Sigmoid colon (tissue), 3 donors: ENCODE results near the gene CNNM2.

ENCODE experiments used
- POLR2A ChIP-seq, 2 donors: fragments of 450-650 bp; IDR thresholded peaks; one replicate each; pipeline ENCODE4 v1.6.1; 2016; ENCODE audit warnings: antibody characterized with exemption in 2 of 2, mild to moderate bottlenecking in 2 of 2, moderate library complexity in 2 of 2
- TF ChIP-seq, protein P1 (sequence below), 4 experiments: fragments of 450-650 bp in 3 of 4; fragments of 200-600 bp in 1 of 4; IDR thresholded peaks; one replicate each; pipeline ENCODE4 v1.5.1; 2016 to 2019; ENCODE audit warnings: antibody characterized with exemption in 4 of 4, mild to moderate bottlenecking in 3 of 4, moderate library complexity in 2 of 4

- TF ChIP-seq POLR2A (IDR thresholded peaks at IDR 0.05), result no peak
- TF ChIP-seq, protein P1, sequence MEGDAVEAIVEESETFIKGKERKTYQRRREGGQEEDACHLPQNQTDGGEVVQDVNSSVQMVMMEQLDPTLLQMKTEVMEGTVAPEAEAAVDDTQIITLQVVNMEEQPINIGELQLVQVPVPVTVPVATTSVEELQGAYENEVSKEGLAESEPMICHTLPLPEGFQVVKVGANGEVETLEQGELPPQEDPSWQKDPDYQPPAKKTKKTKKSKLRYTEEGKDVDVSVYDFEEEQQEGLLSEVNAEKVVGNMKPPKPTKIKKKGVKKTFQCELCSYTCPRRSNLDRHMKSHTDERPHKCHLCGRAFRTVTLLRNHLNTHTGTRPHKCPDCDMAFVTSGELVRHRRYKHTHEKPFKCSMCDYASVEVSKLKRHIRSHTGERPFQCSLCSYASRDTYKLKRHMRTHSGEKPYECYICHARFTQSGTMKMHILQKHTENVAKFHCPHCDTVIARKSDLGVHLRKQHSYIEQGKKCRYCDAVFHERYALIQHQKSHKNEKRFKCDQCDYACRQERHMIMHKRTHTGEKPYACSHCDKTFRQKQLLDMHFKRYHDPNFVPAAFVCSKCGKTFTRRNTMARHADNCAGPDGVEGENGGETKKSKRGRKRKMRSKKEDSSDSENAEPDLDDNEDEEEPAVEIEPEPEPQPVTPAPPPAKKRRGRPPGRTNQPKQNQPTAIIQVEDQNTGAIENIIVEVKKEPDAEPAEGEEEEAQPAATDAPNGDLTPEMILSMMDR (IDR thresholded peaks at IDR 0.05), result no peak
Observed at GRCh38 chr10:102906507-102906906, 11.6 kb upstream of the CNNM2 start.
